ENCODE results near the gene DYSF.

The DYSF gene

DNA sequence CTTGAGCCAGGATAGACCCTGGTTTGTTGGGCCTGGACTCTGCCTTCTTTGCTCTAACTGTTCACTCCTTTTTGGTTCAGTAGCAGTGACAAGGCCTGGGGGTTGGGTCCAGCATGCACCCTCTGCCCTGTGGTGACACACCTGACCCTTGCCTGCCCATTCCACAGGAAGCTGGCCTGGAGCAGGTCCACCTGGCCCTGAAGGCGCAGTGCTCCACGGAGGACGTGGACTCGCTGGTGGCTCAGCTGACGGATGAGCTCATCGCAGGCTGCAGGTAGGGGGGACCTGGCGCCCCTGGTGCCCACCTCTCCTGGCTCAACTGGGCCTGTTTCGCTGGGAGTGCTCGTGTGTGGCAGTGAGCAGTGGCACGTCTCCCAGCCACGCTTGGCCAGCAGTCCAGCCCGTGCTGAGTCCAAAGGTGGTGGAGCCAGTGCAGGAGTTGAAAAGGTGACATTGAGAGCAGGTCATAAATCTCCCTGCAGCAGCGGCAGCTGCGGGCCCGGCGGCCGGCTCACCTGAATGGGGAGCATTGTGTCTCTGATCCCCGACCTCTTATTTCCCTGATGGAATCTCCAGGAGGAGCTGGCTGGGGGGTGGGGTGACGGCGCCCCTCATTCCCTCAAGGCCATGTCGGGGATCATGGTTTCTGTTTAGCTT lies 102.6 kb downstream of the DYSF start:
- TF ChIP-seq CTCF (IDR thresholded peaks at IDR 0.05; ENCODE audit: borderline replicate concordance, insufficient read depth, low read depth, low read length), result no peak
- no peak overlapping the region for H3K4me3 ChIP-seq (ENCODE audit: low read depth, low read length)

GRCh38 chr2:71556692-71557250 lies 103.4 kb downstream of the DYSF start:
- H3K4me3 ChIP-seq (ENCODE audit: low read depth, low read length), result no peak overlapping the region
- no peak for TF ChIP-seq CTCF (IDR thresholded peaks at IDR 0.05; ENCODE audit: borderline replicate concordance, insufficient read depth, low read depth, low read length)

GRCh38 chr2:71557321-71557720 lies 104.0 kb downstream of the DYSF start:
- H3K4me3 ChIP-seq (ENCODE audit: low read depth, low read length), result no peak overlapping the region
- TF ChIP-seq CTCF (IDR thresholded peaks at IDR 0.05; ENCODE audit: borderline replicate concordance, insufficient read depth, low read depth, low read length), result no peak

DNA sequence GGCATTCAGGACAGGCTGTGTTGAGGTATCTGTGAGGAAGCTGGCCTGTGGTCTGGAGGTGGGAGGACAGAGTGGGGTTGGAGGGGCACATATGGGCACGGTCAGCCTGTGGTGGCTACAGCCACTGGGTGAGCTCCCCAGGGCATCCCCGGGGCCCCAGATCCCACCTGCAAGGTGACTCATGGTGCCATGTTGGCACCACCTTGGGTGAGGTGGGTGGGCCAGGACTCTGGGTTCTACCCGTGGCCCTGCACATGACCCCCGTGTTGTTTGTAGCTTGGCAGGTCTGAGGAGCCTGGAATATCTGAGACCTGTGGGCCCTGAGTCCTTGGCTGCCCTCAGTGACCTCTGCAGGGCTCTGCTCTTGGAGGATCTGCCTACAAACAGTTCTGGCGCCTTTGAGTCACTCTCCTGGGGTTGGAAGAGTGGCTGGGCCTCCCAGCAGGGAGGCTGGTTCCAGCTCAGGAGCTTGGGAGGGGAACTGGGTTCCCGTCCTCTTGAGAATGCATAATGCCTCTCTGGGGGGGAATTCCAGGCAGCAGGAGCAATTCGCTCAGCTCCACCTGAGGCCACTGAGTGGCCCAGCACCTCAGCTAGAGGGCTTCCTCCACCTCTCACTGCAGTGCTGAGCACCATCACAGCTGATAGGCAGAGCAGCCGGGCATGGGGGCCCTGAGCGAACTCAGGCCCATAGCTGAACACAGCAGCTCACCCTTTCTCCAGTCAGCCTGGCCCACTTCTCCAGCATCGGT lies 105.1 kb downstream of the DYSF start:
- TF ChIP-seq CTCF (IDR thresholded peaks at IDR 0.05; ENCODE audit: borderline replicate concordance, insufficient read depth, low read depth, low read length), result no peak
- H3K4me3 ChIP-seq (ENCODE audit: low read depth, low read length), result no peak overlapping the region

DNA sequence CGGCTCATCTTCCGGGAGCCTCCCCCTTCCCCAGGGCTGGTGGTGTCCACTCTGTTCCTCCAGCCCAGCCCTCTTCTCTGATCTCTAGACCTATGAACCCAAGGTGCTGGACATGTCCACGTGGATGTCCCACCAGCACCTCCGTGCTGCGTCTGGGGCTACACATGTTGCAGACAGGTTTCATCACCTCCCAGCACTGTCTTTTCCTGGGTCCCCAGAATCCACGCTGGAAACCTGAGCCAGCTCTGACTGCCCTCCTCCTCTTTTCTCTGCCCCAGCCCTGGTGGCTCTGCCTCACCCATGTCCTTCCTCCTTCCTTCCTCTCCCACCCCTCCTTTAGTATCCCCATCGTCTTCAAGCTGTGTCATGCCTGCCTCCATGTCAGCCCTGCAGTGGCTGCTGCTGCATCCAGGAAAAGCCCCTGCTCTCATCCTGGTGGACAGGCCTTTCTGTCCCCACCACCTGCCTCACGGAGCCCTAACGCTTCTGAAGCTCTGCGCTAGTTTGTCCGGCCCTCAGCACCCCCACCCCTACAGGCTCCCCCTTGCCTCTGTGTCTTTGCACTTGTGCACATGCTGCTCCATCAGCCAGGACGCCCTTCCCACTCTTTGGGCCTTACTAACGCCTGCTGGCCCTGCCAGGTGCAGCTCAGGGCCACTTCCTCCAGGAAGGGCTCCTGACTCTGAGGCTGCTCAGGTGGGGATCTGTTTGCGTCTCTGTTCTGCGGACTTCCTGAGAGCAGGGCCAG lies 105.9 kb downstream of the DYSF start:
- no peak overlapping the region for H3K4me3 ChIP-seq (ENCODE audit: low read depth, low read length)
- no peak for TF ChIP-seq CTCF (IDR thresholded peaks at IDR 0.05; ENCODE audit: borderline replicate concordance, insufficient read depth, low read depth, low read length)

DNA sequence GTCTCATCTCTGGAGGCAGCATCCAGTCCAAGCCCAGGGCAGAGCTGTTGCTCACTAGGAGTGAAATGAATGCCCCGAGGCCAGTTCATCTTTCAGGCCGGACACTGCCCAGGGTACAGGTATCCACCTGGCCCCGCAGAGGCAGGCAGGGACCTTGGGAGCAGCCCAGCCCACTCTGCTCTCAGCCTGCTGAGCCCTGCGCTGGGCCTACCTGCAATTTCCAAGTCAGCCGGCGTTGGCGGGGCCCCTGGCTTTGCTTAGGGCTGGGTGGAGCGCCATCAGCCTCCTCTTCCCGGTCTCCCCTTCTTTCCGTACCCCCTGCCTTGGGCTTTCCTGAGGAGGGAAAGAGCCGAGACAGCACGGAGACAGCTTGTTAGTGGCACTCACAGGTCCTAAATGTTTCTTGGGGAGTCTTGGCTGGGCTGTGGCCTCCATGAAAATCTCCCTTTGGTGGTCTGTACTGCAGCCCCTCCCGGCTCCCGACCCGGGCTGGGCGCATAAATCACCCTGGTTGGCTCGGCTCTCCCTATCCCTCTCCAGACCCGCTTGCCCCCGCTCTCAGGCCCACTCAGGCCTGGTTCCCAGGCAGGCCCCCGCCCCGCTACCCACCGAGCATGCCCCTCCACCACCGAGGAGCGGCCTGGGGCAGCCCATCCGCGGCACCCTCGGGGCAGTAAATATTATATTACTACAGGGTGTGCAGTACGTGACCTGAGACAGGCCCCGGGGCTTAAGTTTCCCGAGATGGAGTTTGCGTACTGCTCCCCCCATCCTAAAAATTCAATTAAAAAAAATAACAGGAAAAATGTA lies 106.7 kb downstream of the DYSF start:
- TF ChIP-seq CTCF (IDR thresholded peaks at IDR 0.05; ENCODE audit: borderline replicate concordance, insufficient read depth, low read depth, low read length), result no peak
- H3K4me3 ChIP-seq (ENCODE audit: low read depth, low read length), result no peak overlapping the region

All from GM12875 (cell line).